ENCODE measurements around the gene TLE3.
A peak's percentile ranks its signal among the peaks of the same experiment; 100 is the strongest.

TLE3 gene

GRCh38 chr15:70048198-70048565 is 49.5 kb downstream of the TLE3 start:
- DNase-seq = no peak
- no peak for ATAC-seq

- ATAC-seq = no peak
- DNase-seq = no peak
These were observed 50.1 kb downstream of the TLE3 start for GRCh38 chr15:70047386-70048197.

- ATAC-seq (no peak), DNase-seq (no peak)
These were observed 50.9 kb downstream of the TLE3 start for GRCh38 chr15:70046679-70047369.

- DNase-seq (no peak), ATAC-seq (no peak)
These were observed 52.7 kb downstream of the TLE3 start for GRCh38 chr15:70045045-70045444.

- DNase-seq (no peak), ATAC-seq (no peak)
These were observed 53.5 kb downstream of the TLE3 start for GRCh38 chr15:70044168-70044567.

GRCh38 chr15:70043590-70043989 is 54.1 kb downstream of the TLE3 start:
- no peak for DNase-seq
- no peak for ATAC-seq

GRCh38 chr15:70042553-70043214 is 55.0 kb downstream of the TLE3 start:
- ATAC-seq = no peak

GRCh38 chr15:70039917-70040316 is 57.8 kb downstream of the TLE3 start:
- no peak for DNase-seq
- ATAC-seq = no peak

More at GRCh38 chr15:70042553-70043214, 55.0 kb downstream of the TLE3 start:
- no peak for DNase-seq

- no peak for ATAC-seq
- DNase-seq = no peak
These were observed 58.9 kb downstream of the TLE3 start for GRCh38 chr15:70038730-70039392.

GRCh38 chr15:70037292-70037640 is 60.5 kb downstream of the TLE3 start:
- DNase-seq = no peak
- no peak for ATAC-seq

GRCh38 chr15:70036585-70037291 is 61.0 kb downstream of the TLE3 start:
- no peak for DNase-seq

GRCh38 chr15:70035719-70036077 is 62.0 kb downstream of the TLE3 start:
- peak; percentile 34 for ATAC-seq
- no peak for DNase-seq

More at GRCh38 chr15:70036585-70037291, 61.0 kb downstream of the TLE3 start:
- ATAC-seq = no peak

GRCh38 chr15:70035051-70035718 is 62.5 kb downstream of the TLE3 start:
- DNase-seq = no peak
- ATAC-seq = peak; percentile 9

GRCh38 chr15:70034596-70034995 is 63.1 kb downstream of the TLE3 start:
- DNase-seq = no peak
- ATAC-seq = no peak

GRCh38 chr15:70034141-70034540 is 63.6 kb downstream of the TLE3 start:
- no peak for DNase-seq
- no peak for ATAC-seq

- no peak for DNase-seq
These were observed 64.1 kb downstream of the TLE3 start for GRCh38 chr15:70033529-70034140.

GRCh38 chr15:70033109-70033508 is 64.6 kb downstream of the TLE3 start:
- no peak for DNase-seq
- no peak for ATAC-seq

More at GRCh38 chr15:70033529-70034140, 64.1 kb downstream of the TLE3 start:
- no peak for ATAC-seq

GRCh38 chr15:70032509-70032908 is 65.2 kb downstream of the TLE3 start:
- DNase-seq (no peak), ATAC-seq (no peak)

GRCh38 chr15:70031713-70032112 is 66.0 kb downstream of the TLE3 start:
- no peak for ATAC-seq

GRCh38 chr15:70031261-70031660 is 66.5 kb downstream of the TLE3 start:
- ATAC-seq = no peak

More at GRCh38 chr15:70031713-70032112, 66.0 kb downstream of the TLE3 start:
- no peak for DNase-seq

GRCh38 chr15:70030851-70031250 is 66.9 kb downstream of the TLE3 start:
- DNase-seq = no peak
- ATAC-seq = no peak

More at GRCh38 chr15:70031261-70031660, 66.5 kb downstream of the TLE3 start:
- DNase-seq = no peak

Data from stimulated activated naive CD8-positive, alpha-beta T cell treated with anti-CD3 and anti-CD28 coated beads, Interleukin-15, Interleukin-2, amounts not matched to agents 100 U/mL and 50 U/mL, for 24 hours (primary cell).